Small intestine (tissue), 7 donors: ENCODE data around the gene GRB14. TPM values are rescaled to one million over a fixed set of nuclear protein-coding genes. Genes with fewer than 3 reads are reported as not detected.
A peak's percentile ranks its signal among the peaks of the same experiment; 100 is the strongest.
"Not testable (repeated sequence)": the region's sequence is repeated elsewhere in the genome, so short reads cannot be mapped to it uniquely, and the experiment has no call there.

ENCODE experiments used
- DNase-seq, 2 donors: peaks; one replicate each; pipeline versions ENCODE4 v3.0.0 to v3.0.0-alpha.2; 2013
- FAIRE-seq: peaks from 2 replicates; lab custom pipeline; 2012; peaks lifted over from hg19 to GRCh38; lab: Jason Lieb, UNC
- H3K27ac ChIP-seq, 3 donors: one replicate each; pipeline ENCODE4 v1.5.1; 2013; ENCODE audit warnings: low read length in 2 of 3, mild to moderate bottlenecking in 2 of 3, control low read depth in 1 of 3, inconsistent platforms in 1 of 3, low read depth in 1 of 3, moderate library complexity in 1 of 3
- H3K27me3 ChIP-seq, 3 donors: one replicate each; pipeline ENCODE4 v1.6.1; 2013; ENCODE audit warnings: low read length in 3 of 3, inconsistent platforms in 1 of 3; ENCODE audit not compliant: control insufficient read depth in 3 of 3, insufficient read depth in 3 of 3
- H3K36me3 ChIP-seq, 3 donors: one replicate each; pipeline ENCODE4 v1.6.1; 2013; ENCODE audit warnings: low read length in 3 of 3, inconsistent platforms in 1 of 3, low read depth in 1 of 3, mild to moderate bottlenecking in 1 of 3, moderate library complexity in 1 of 3; ENCODE audit not compliant: control insufficient read depth in 3 of 3, insufficient read depth in 2 of 3
- H3K4me1 ChIP-seq, 3 donors: one replicate each; pipeline ENCODE4 v1.6.1; 2013; ENCODE audit warnings: low read length in 2 of 3, inconsistent platforms in 1 of 3, low read depth in 1 of 3, mild to moderate bottlenecking in 1 of 3, moderate library complexity in 1 of 3; ENCODE audit not compliant: control insufficient read depth in 3 of 3, insufficient read depth in 2 of 3
- H3K4me3 ChIP-seq, 3 donors: one replicate each; pipeline ENCODE4 v1.5.1; 2013; ENCODE audit warnings: low read length in 3 of 3, control low read depth in 1 of 3, inconsistent platforms in 1 of 3, low read depth in 1 of 3, mild to moderate bottlenecking in 1 of 3, moderate library complexity in 1 of 3
- H3K9me3 ChIP-seq, 2 donors: one replicate each; pipeline ENCODE4 v1.6.1; 2013; ENCODE audit warnings: low read depth in 1 of 2, low read length in 1 of 2; ENCODE audit not compliant: control insufficient read depth in 2 of 2, insufficient read depth in 1 of 2
- WGBS, 3 donors: extraction: QIAGEN DNeasy Blood & Tissue Kit; methylation state at CpG; one replicate each; pipeline ENCODE4 v1.1.7; 2013; 5-methylcytosine and 5-hydroxymethylcytosine counted together
- polyA plus RNA-seq, 4 donors: library from polyadenylated mRNA; stranded (reverse) in 3 of 4; unstranded in 1 of 4; fragments of 200-250 nt in 3 of 4; fragments of 120-200 nt in 1 of 4; gene quantifications; one replicate each; pipeline versions ENCODE4 v1.2.1 to v1.2.3, GENCODE V29; 2013
- donor health status: healthy with polysubstance abuse.
- donor health status: control.
- donor health status: control.
- donor health status: Bipolar disorder and iron deficiency.
- donor health status: healthy.

GRB14 gene
- polyA plus RNA-seq, 4 donors, result 0.45 to 7.0 (median 2.0) TPM; not detected in 1

DNA sequence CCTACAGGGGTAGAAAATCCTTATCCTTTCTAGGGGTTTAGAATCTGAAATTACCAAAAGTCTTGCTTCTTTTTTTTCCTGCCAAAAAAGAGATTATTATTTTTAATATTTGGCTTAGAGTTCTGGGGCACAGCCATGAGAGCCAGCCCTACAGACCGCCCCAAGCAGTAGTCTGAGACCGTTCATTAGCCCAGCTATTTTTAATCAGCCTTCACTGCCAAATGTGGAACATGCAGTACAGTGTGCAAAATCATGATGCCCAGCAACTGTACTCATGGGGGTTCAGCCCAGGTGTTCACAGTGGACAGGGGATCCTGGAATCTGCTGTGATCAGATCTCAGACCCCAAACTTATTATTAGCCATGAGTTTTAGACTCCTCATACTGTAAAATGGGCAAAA lies 60.4 kb downstream of the GRB14 start:
- Histone ChIP-seq H3K4me1 (no peaks in the 10 kb centered on the region), H3K27me3 (no peaks in the 10 kb centered on the region), H3K9me3 (no peaks in the 10 kb centered on the region), H3K27ac (no peak overlapping the region), H3K36me3 (no peaks in the 10 kb centered on the region), H3K4me3 (no peak overlapping the region)
- FAIRE-seq (no peak), DNase-seq (no peak)
- 66 to 91% (median 77%) methylated on average over 2 of the region's 2 CpGs for WGBS, 3 donors

DNA sequence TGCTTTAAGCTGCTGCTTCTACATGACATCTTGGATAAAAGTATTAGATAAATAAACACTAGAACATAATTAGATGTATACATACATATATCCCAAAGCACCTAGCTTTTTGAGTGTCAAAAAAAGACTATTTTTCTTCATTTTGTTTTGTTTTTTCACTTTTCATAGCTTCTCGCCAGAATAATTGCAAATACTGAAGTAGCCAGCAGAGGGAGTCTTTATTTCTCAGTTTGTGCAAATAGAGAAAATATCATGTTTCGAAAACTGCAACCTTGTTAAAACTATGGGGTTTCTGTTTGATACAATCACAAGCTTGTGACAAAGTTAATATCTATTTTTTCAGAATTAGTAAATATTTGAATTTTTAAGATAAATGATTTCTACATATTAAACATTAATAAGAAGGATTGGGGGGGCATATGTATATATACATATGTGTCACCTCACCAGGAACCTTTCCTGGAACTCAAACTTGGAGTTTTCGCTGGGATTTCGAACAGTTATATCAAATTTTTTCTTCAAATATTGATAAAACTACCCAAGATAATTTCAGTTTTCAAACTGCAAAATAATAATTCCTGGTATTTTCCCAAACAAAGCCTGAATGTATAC lies 61.0 kb downstream of the GRB14 start:
- H3K27ac ChIP-seq, result no peak overlapping the region
- 32 to 47% (median 40%) methylated on average over 4 of the region's 4 CpGs for whole genome bisulfite sequencing, 3 donors
- no peak for FAIRE-seq
- no peaks in the 10 kb centered on the region for H3K36me3 ChIP-seq
- no peak overlapping the region for H3K4me3 ChIP-seq
- DNase-seq, result peak; percentile 13 to 42
- no peaks in the 10 kb centered on the region for H3K4me1 ChIP-seq
- no peaks in the 10 kb centered on the region for H3K27me3 ChIP-seq
- H3K9me3 ChIP-seq, result no peaks in the 10 kb centered on the region

DNA sequence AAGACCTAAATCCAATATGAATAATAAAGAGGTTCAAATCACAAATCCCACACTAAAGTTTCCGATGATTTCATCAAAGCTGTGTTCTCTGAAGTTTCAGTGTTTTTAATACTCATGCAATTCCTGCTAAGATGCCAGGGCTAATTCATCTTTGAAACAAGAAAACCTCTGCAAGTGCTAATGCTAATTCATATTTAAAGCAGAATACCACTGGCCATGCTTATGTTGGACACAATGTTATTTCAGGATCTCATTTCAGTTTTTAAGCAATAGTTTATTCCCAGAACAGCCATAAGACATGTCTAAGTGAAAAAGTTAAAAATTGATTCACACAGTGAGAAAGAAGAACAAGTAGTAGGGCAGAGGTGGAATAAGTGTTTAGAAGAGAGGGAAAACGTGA lies 62.8 kb downstream of the GRB14 start:
- no peak for FAIRE-seq
- WGBS, 3 donors, result 66 to 83% (median 72%) methylated on average over 2 of the region's 2 CpGs

DNA sequence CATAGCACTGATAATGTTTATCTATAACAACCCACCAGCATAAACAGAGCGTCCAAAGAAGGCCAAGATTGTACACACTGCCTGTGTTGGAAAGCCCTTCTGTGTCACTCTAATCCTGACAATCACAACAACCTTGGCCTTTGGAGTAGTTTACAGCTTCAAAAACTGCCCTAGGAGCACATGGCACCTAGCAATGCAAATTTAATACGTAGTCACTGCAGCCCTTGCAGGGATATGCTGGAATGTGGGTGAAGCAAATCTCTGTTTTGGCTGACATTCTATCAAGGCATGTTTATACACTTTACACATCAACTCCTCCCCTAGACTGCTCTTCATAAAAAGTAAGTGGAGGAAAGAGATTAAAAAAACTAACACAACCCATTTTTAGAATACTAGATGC lies 66.8 kb downstream of the GRB14 start:
- FAIRE-seq, result no peak
- Histone ChIP-seq H3K4me1 (no peaks in the 10 kb centered on the region), H3K27ac (no peak overlapping the region), H3K27me3 (peaks cover 0 to 2% (median 0%) of the 10 kb centered on the region in 3 donors), H3K9me3 (no peaks in the 10 kb centered on the region), H3K4me3 (no peak overlapping the region), H3K36me3 (no peaks in the 10 kb centered on the region)
- 32 to 72% (median 70%) methylated on average over 2 of the region's 2 CpGs for WGBS, 3 donors
- no peak for DNase-seq

More for the DNA sequence above, 62.8 kb downstream of the GRB14 start:
- Histone ChIP-seq H3K4me1 (no peaks in the 10 kb centered on the region), H3K9me3 (no peaks in the 10 kb centered on the region), H3K36me3 (no peaks in the 10 kb centered on the region), H3K27ac (no peak overlapping the region), H3K27me3 (no peaks in the 10 kb centered on the region), H3K4me3 (no peak overlapping the region)
- no peak for DNase-seq

DNA sequence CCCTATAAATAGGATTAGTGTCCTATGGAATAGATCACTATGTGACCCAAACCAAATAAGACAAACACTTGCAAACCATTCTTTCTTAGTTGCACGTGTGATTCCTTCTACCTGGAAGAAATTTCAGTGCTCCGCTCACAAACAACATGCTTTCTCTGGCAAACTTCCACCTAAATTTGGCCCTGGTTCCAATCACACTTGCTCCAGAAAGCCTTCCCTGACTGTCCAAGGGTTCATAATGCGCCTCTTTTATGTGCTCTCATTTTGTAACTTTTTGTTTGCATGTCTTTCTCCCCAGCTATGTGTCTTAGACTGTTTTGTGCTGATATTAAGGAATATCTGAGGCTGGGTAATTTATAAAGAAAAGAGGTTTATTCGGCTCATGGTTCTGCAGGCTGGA lies 69.8 kb downstream of the GRB14 start:
- FAIRE-seq (no peak), DNase-seq (no peak)
- Histone ChIP-seq H3K36me3 (no peaks in the 10 kb centered on the region), H3K4me1 (no peaks in the 10 kb centered on the region), H3K27ac (no peak overlapping the region), H3K4me3 (no peak overlapping the region), H3K9me3 (peaks cover 0 to 3% of the 10 kb centered on the region in 2 donors), H3K27me3 (peaks cover 0 to 2% (median 0%) of the 10 kb centered on the region in 3 donors)
- WGBS, 3 donors, result 85 to 94% (median 91%) methylated on average over 4 of the region's 4 CpGs

- not testable (repeated sequence) for DNase-seq, H3K9me3 ChIP-seq, H3K4me3 ChIP-seq, H3K4me1 ChIP-seq, H3K27me3 ChIP-seq, H3K36me3 ChIP-seq, FAIRE-seq, H3K27ac ChIP-seq
- WGBS, 3 donors, result 96 to 97% (median 96%) methylated on average over 3 of the region's 3 CpGs
These were observed 71.6 kb downstream of the GRB14 start for GRCh38 chr2:164549705-164550104.

DNA sequence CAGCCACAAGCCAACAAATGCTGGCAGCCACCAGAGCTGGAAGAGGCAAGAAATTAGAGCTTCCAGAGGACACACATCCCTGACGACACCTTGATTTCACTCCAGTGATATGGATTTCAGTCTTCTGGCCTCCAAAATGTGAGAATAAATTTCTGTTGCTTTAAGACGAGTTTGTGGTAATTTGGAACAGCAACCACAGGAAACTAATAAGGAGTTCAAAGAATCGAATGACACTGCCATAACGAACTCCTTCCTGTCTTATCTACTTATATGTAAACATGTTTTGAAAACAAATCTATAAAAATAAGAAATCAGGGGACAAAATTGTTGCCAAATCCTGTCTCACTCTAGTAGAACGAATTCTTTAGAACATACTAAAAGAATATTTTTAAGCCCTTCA lies 75.8 kb downstream of the GRB14 start:
- no peak for DNase-seq
- no peak overlapping the region for H3K4me3 ChIP-seq
- FAIRE-seq, result no peak
- no peaks in the 10 kb centered on the region for H3K36me3 ChIP-seq
- 76 to 82% (median 81%) methylated on average over 5 of the region's 5 CpGs for WGBS, 3 donors
- no peaks in the 10 kb centered on the region for H3K4me1 ChIP-seq
- no peak overlapping the region for H3K27ac ChIP-seq
- H3K9me3 ChIP-seq, result peaks cover 0 to 8% of the 10 kb centered on the region in 2 donors
- no peaks in the 10 kb centered on the region for H3K27me3 ChIP-seq

- no peak overlapping the region for H3K27ac ChIP-seq
- H3K27me3 ChIP-seq, result no peaks in the 10 kb centered on the region
- H3K4me1 ChIP-seq, result no peaks in the 10 kb centered on the region
- WGBS, 3 donors, result 11 to 28% (median 15%) methylated on average over 2 of the region's 2 CpGs
- DNase-seq, result no peak
- H3K4me3 ChIP-seq, result no peak overlapping the region
- no peaks in the 10 kb centered on the region for H3K36me3 ChIP-seq
- no peak for FAIRE-seq
- H3K9me3 ChIP-seq, result peaks cover 0 to 8% of the 10 kb centered on the region in 2 donors
These were observed 78.7 kb downstream of the GRB14 start for GRCh38 chr2:164542581-164543021.
